ENCODE data around the gene FKBP15.

DNA sequence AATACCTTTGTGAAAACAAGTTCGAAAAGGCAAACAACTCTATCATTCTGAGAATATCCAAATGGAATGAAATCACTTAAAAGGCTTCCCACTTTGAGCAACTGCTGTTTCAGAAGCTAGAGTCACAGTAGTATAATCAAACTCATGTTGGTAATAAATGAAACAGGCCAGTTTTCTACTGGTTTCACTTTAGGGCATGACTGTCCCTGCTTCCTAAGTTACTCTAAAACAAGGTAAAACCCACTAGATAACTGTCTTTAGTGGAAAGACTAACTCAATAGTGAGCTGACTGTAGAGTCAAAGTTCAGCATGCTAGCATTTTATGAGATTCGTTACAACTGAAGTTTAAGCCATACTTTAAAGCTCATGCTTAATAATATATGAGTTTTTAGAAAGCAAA lies 48.3 kb upstream of the FKBP15 start:
- TF ChIP-seq NFYB (CRISPR knock-in tag; conservative IDR thresholded peaks at IDR 0.05; ENCODE audit: low read depth) (no peak), CREB1 (CRISPR knock-in tag; IDR thresholded peaks at IDR 0.05) (no peak), TCF7 (CRISPR knock-in tag; IDR thresholded peaks at IDR 0.05; ENCODE audit: low read depth) (no peak)
- TF ChIP-seq, protein P1, sequence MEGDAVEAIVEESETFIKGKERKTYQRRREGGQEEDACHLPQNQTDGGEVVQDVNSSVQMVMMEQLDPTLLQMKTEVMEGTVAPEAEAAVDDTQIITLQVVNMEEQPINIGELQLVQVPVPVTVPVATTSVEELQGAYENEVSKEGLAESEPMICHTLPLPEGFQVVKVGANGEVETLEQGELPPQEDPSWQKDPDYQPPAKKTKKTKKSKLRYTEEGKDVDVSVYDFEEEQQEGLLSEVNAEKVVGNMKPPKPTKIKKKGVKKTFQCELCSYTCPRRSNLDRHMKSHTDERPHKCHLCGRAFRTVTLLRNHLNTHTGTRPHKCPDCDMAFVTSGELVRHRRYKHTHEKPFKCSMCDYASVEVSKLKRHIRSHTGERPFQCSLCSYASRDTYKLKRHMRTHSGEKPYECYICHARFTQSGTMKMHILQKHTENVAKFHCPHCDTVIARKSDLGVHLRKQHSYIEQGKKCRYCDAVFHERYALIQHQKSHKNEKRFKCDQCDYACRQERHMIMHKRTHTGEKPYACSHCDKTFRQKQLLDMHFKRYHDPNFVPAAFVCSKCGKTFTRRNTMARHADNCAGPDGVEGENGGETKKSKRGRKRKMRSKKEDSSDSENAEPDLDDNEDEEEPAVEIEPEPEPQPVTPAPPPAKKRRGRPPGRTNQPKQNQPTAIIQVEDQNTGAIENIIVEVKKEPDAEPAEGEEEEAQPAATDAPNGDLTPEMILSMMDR (IDR thresholded peaks at IDR 0.05): no peak
- TF ChIP-seq, protein P2, sequence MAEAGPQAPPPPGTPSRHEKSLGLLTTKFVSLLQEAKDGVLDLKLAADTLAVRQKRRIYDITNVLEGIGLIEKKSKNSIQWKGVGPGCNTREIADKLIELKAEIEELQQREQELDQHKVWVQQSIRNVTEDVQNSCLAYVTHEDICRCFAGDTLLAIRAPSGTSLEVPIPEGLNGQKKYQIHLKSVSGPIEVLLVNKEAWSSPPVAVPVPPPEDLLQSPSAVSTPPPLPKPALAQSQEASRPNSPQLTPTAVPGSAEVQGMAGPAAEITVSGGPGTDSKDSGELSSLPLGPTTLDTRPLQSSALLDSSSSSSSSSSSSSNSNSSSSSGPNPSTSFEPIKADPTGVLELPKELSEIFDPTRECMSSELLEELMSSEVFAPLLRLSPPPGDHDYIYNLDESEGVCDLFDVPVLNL (CRISPR knock-in tag; IDR thresholded peaks at IDR 0.05; ENCODE audit: borderline replicate concordance, low read depth): no peak
